ENCODE data around the gene TRA2A. TPM values are rescaled to one million over a fixed set of nuclear protein-coding genes. Genes with fewer than 3 reads are reported as not detected.

Gene TRA2A
- total and polyA plus RNA-seq, 10 of the 15 experiments (the other 5 are each of a cell fraction or from before 2014, with no cell fraction given) = 25.0 to 224 (median 91.3) TPM

DNA sequence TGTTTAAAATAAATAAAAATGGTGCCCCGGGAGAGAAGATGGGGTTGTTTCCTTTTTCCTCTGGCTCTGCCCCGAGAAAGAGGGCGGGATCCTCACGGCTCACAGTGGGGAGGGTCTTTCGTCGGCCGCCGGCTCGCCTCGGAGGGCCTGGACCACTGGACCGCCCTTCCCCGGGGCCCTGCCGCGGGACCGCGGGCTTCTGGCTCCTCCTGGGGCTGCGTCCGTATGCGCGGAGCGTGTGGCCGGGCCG lies 58.0 kb downstream of the TRA2A start:
- POLR2A ChIA-PET = interaction anchor here (0.6 to 2.3 kb wide), 9 partner anchors 10 to 66 kb away, joined by 3 to 18 read pairs (median 5); no protein-coding TSS in a partner anchor
- Histone ChIP-seq H3K27ac (ENCODE audit: control insufficient read depth, insufficient read depth) (peak overlapping the region; percentile 94), H3K4me2 (ENCODE audit: control insufficient read depth, insufficient read depth) (peak overlapping the region; percentile 85), H3K79me2 (ENCODE audit: control insufficient read depth, insufficient read depth, low read length) (peaks cover 60% of the 10 kb centered on the region), H3K4me1 (ENCODE audit: control insufficient read depth, insufficient read depth, low read length) (no peaks in the 10 kb centered on the region), H3K4me3 (peak overlapping the region; percentile 89), H2AFZ (ENCODE audit: control insufficient read depth, low read depth, low read length) (peak overlapping the region; percentile 81), H3K27me3 (replicated peaks in 1 of 2; ENCODE audit: control insufficient read depth in 2 of 2, insufficient read depth in 2 of 2, low read length in 1 of 2) (peaks cover 0 to 4% of the 10 kb centered on the region in 2 experiments; a peak in 1 of 4 replicates), H3K9me3 (replicated peaks; ENCODE audit: control insufficient read depth, insufficient read depth, low read length) (no peaks in the 10 kb centered on the region), H3K36me3 (ENCODE audit: control insufficient read depth in 2 of 2, insufficient read depth in 2 of 2, low read length in 1 of 2) (no peaks in the 10 kb centered on the region), H4K20me1 (ENCODE audit: control insufficient read depth, insufficient read depth) (no peaks in the 10 kb centered on the region), H3K9ac (ENCODE audit: control insufficient read depth, insufficient read depth, low read length) (peak overlapping the region; percentile 88)
- ATAC-seq = peak; percentile 33
- no peak for FAIRE-seq
- intact Hi-C loops (cut with micrococcal nuclease; ENCODE audit: unreplicated experiment) (loop anchor here (1.0 to 5.0 kb wide), 5 partner anchors 57 to 291 kb away; partner anchors contain the start of genes CCDC126 and NUP42), in situ Hi-C loops (cut with MboI) (no loop called here)
- 0% methylated on average over 16 of the region's 23 CpGs for WGBS (ENCODE audit: insufficient coverage, insufficient replicate concordance, low lambda C conversion rate, missing lambda C conversion rate)
- SMC1A ChIA-PET (ENCODE audit: uncharacterized antibody, unreplicated experiment) = interaction anchor here (1.0 to 2.1 kb wide), 11 partner anchors 23 to 66 kb away, joined by 3 to 13 read pairs (median 6); no protein-coding TSS in a partner anchor
- no TSS peak for BruUV-seq (replicated peaks)
- CTCF ChIA-PET = interaction anchor here (1.0 to 2.0 kb wide), 10 partner anchors 10 to 199 kb away, joined by 3 to 13 read pairs (median 6); no protein-coding TSS in a partner anchor
- RAD21 ChIA-PET (ENCODE audit: unreplicated experiment) = interaction anchor here (1.0 to 2.1 kb wide), 7 partner anchors 10 to 116 kb away, joined by 3 to 19 read pairs (median 12); no protein-coding TSS in a partner anchor
- DNase-seq (ENCODE audit: low read depth, low spot score) = no peak
- no peak for TF ChIP-seq HDGF (IDR thresholded peaks at IDR 0.05)
- TF ChIP-seq HDAC2 (IDR thresholded peaks at IDR 0.05) = no peak
- no peak for TF ChIP-seq ETV6 (conservative IDR thresholded peaks at IDR 0.05 in 1 of 2, IDR thresholded peaks at IDR 0.05 in 1 of 2; ENCODE audit: borderline replicate concordance in 1 of 2, low read depth in 1 of 2)
- TF ChIP-seq, protein P1, sequence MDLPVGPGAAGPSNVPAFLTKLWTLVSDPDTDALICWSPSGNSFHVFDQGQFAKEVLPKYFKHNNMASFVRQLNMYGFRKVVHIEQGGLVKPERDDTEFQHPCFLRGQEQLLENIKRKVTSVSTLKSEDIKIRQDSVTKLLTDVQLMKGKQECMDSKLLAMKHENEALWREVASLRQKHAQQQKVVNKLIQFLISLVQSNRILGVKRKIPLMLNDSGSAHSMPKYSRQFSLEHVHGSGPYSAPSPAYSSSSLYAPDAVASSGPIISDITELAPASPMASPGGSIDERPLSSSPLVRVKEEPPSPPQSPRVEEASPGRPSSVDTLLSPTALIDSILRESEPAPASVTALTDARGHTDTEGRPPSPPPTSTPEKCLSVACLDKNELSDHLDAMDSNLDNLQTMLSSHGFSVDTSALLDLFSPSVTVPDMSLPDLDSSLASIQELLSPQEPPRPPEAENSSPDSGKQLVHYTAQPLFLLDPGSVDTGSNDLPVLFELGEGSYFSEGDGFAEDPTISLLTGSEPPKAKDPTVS (IDR thresholded peaks at IDR 0.05; ENCODE audit: low read depth, low read length) = no peak
- TF ChIP-seq CHD2 (IDR thresholded peaks at IDR 0.05; ENCODE audit: borderline replicate concordance, low read depth, low read length) = no peak
- no peak for TF ChIP-seq EP300 (IDR thresholded peaks at IDR 0.05; ENCODE audit: borderline replicate concordance in 1 of 2, control insufficient read depth in 1 of 2, low read depth in 2 of 2, low read length in 2 of 2)
- TF ChIP-seq, protein P2, sequence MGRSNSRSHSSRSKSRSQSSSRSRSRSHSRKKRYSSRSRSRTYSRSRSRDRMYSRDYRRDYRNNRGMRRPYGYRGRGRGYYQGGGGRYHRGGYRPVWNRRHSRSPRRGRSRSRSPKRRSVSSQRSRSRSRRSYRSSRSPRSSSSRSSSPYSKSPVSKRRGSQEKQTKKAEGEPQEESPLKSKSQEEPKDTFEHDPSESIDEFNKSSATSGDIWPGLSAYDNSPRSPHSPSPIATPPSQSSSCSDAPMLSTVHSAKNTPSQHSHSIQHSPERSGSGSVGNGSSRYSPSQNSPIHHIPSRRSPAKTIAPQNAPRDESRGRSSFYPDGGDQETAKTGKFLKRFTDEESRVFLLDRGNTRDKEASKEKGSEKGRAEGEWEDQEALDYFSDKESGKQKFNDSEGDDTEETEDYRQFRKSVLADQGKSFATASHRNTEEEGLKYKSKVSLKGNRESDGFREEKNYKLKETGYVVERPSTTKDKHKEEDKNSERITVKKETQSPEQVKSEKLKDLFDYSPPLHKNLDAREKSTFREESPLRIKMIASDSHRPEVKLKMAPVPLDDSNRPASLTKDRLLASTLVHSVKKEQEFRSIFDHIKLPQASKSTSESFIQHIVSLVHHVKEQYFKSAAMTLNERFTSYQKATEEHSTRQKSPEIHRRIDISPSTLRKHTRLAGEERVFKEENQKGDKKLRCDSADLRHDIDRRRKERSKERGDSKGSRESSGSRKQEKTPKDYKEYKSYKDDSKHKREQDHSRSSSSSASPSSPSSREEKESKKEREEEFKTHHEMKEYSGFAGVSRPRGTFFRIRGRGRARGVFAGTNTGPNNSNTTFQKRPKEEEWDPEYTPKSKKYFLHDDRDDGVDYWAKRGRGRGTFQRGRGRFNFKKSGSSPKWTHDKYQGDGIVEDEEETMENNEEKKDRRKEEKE (IDR thresholded peaks at IDR 0.05) = no peak
- TF ChIP-seq GATAD2B (conservative IDR thresholded peaks at IDR 0.05; ENCODE audit: low read depth) = no peak
- TF ChIP-seq, protein P3, sequence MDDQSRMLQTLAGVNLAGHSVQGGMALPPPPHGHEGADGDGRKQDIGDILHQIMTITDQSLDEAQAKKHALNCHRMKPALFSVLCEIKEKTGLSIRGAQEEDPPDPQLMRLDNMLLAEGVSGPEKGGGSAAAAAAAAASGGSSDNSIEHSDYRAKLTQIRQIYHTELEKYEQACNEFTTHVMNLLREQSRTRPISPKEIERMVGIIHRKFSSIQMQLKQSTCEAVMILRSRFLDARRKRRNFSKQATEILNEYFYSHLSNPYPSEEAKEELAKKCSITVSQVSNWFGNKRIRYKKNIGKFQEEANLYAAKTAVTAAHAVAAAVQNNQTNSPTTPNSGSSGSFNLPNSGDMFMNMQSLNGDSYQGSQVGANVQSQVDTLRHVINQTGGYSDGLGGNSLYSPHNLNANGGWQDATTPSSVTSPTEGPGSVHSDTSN (IDR thresholded peaks at IDR 0.05; ENCODE audit: insufficient replicate concordance, low read depth, low read length) = no peak
- TF ChIP-seq ZNF384 (IDR thresholded peaks at IDR 0.05; ENCODE audit: borderline replicate concordance, low read depth, low read length) = no peak
- TF ChIP-seq ZNF274 (IDR thresholded peaks at IDR 0.05; ENCODE audit: insufficient read depth, insufficient read length) = no peak
- TF ChIP-seq, protein P4, sequence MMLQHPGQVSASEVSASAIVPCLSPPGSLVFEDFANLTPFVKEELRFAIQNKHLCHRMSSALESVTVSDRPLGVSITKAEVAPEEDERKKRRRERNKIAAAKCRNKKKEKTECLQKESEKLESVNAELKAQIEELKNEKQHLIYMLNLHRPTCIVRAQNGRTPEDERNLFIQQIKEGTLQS (IDR thresholded peaks at IDR 0.05; ENCODE audit: borderline replicate concordance, extremely low read depth, low read depth, low read length) = no peak
- 0 out of 2 replicates have a peak, but pooled peaks have one; percentile 36 for TF ChIP-seq ZNF24 (IDR thresholded peaks at IDR 0.05)
- TF ChIP-seq EED (IDR thresholded peaks at IDR 0.05; ENCODE audit: low read depth) = no peak
- no peak for TF ChIP-seq MTA3 (IDR thresholded peaks at IDR 0.05; ENCODE audit: borderline replicate concordance, low read length)
- no peak for TF ChIP-seq HDAC6 (IDR thresholded peaks at IDR 0.05; ENCODE audit: unreplicated experiment)
- peak; percentile 19; the same call in 1 of the 2 replicates for TF ChIP-seq CBX5 (IDR thresholded peaks at IDR 0.05; ENCODE audit: low read depth)
- TF ChIP-seq IKZF1 (conservative IDR thresholded peaks at IDR 0.05) = no peak
- no peak for TF ChIP-seq CEBPB (IDR thresholded peaks at IDR 0.05; ENCODE audit: borderline replicate concordance in 1 of 2, low read depth in 2 of 2, low read length in 2 of 2)

Data from GM12878 (cell line).